Trophoblast cell (in vitro differentiated cells and primary cell): ENCODE data around the gene PRKAB1.
A peak's percentile ranks its signal among the peaks of the same experiment; 100 is the strongest.

Experiments
- DNase-seq, 2 donors: peaks; one replicate each; pipeline ENCODE4 v3.0.0-alpha.2; 2016
- H2AFZ ChIP-seq: 2 replicates; pipeline ENCODE4 v1.6.1; 2013; ENCODE audit warnings: low read length, moderate library complexity, mild to moderate bottlenecking; ENCODE audit not compliant: insufficient read depth, poor library complexity
- H2AK5ac ChIP-seq: 2 replicates; pipeline ENCODE4 v1.6.1; 2013; ENCODE audit warnings: mild to moderate bottlenecking, low read length
- H2BK120ac ChIP-seq: 2 replicates; pipeline ENCODE4 v1.6.1; 2013; ENCODE audit warnings: low read length, mild to moderate bottlenecking, moderate library complexity; ENCODE audit not compliant: insufficient read depth, poor library complexity
- H2BK12ac ChIP-seq: 2 replicates; pipeline ENCODE4 v1.6.1; 2013; ENCODE audit warnings: mild to moderate bottlenecking, low read length, moderate library complexity
- H2BK5ac ChIP-seq: 2 replicates; pipeline ENCODE4 v1.6.1; 2013; ENCODE audit warnings: low read length, low read depth, moderate library complexity, mild to moderate bottlenecking; ENCODE audit not compliant: poor library complexity
- H3K14ac ChIP-seq: 2 replicates; pipeline ENCODE4 v1.6.1; 2013; ENCODE audit warnings: mild to moderate bottlenecking, low read length
- H3K18ac ChIP-seq: 2 replicates; pipeline ENCODE4 v1.6.1; 2013; ENCODE audit warnings: mild to moderate bottlenecking, low read length
- H3K23ac ChIP-seq: 2 replicates; pipeline ENCODE4 v1.6.1; 2013; ENCODE audit warnings: low read length
- H3K27ac ChIP-seq: 2 replicates; pipeline ENCODE4 v1.5.1; 2013; ENCODE audit warnings: low read depth, mild to moderate bottlenecking, inconsistent platforms, low read length, moderate library complexity
- H3K27me3 ChIP-seq: 2 replicates; pipeline ENCODE4 v1.6.1; 2013; ENCODE audit warnings: inconsistent platforms, mild to moderate bottlenecking, low read length, moderate library complexity; ENCODE audit not compliant: insufficient read depth
- H3K36me3 ChIP-seq, 2 experiments: 1 replicate in 1 of 2; 2 replicates in 1 of 2; pipeline ENCODE4 v1.6.1; 2013; ENCODE audit warnings: low read length in 2 of 2, mild to moderate bottlenecking in 2 of 2, moderate library complexity in 1 of 2; ENCODE audit not compliant: insufficient read depth in 2 of 2, control insufficient read depth in 1 of 2
- H3K4ac ChIP-seq: 2 replicates; pipeline ENCODE4 v1.6.1; 2013; ENCODE audit warnings: low read depth, mild to moderate bottlenecking, low read length, moderate library complexity
- H3K4me1 ChIP-seq, 2 experiments: 1 replicate in 1 of 2; 2 replicates in 1 of 2; pipeline ENCODE4 v1.6.1; 2013; ENCODE audit warnings: low read length in 2 of 2, mild to moderate bottlenecking in 2 of 2, moderate library complexity in 1 of 2; ENCODE audit not compliant: insufficient read depth in 2 of 2, control insufficient read depth in 1 of 2
- H3K4me2 ChIP-seq: 2 replicates; pipeline ENCODE4 v1.6.1; 2013; ENCODE audit warnings: inconsistent platforms, mild to moderate bottlenecking, low read length, moderate library complexity
- H3K4me3 ChIP-seq: 2 replicates; pipeline ENCODE4 v1.5.1; 2013; ENCODE audit warnings: mild to moderate bottlenecking, low read depth, low read length, inconsistent platforms
- H3K79me1 ChIP-seq: one replicate; pipeline ENCODE4 v1.6.1; 2013; ENCODE audit warnings: low read length
- H3K79me2 ChIP-seq: 2 replicates; pipeline ENCODE4 v1.6.1; 2013; ENCODE audit warnings: low read length, mild to moderate bottlenecking; ENCODE audit not compliant: control insufficient read depth, insufficient read depth, poor library complexity
- H3K9ac ChIP-seq: 2 replicates; pipeline ENCODE4 v1.6.1; 2013; ENCODE audit warnings: mild to moderate bottlenecking, low read length
- H3K9me3 ChIP-seq: 2 replicates; pipeline ENCODE4 v1.6.1; 2013; ENCODE audit warnings: low read depth, mild to moderate bottlenecking, control low read depth, inconsistent platforms, low read length; ENCODE audit not compliant: insufficient read depth
- H4K12ac ChIP-seq: 2 replicates; pipeline ENCODE4 v1.6.1; 2013; ENCODE audit warnings: low read depth, mild to moderate bottlenecking, low read length, moderate library complexity
- H4K8ac ChIP-seq: 2 replicates; pipeline ENCODE4 v1.6.1; 2013; ENCODE audit warnings: low read depth, mild to moderate bottlenecking, low read length, moderate library complexity
- H4K91ac ChIP-seq: one replicate; pipeline ENCODE4 v1.6.1; 2013; ENCODE audit warnings: low read depth, mild to moderate bottlenecking, low read length, moderate library complexity
- WGBS: extraction: QIAGEN DNeasy Blood & Tissue Kit; methylation state at CpG from one replicate; pipeline ENCODE4 v1.1.7; 2013; ENCODE audit warnings: missing lambda C conversion rate; ENCODE audit not compliant: insufficient read length, insufficient coverage; ENCODE audit errors: extremely low coverage; 5-methylcytosine and 5-hydroxymethylcytosine counted together

PRKAB1 gene

DNA sequence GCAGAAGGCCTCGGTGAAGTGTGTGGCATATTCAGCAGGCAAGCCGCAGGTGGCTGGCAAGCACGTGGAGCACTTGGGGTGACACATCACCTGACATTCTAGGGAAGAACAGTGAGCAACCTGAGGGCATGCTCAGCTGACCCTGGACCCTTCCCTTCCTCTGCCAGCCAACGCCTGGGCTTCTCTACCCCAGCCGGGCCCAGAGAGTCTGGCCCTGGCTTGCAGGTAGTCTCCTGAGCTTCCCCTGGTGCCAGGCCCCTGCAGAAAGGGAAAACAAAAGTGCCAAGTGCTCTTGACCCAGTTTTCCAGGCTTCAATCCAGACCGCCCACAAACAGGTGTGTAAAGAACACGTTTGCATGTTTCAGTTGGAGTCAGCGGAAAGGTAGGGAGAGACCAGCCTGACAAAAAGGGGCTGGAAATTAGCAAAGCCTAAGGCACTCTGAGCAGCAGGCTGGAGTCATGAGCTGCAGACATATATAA, 45.7 kb downstream of the PRKAB1 start:
- Histone ChIP-seq H4K12ac (no peak overlapping the region), H2AK5ac (no peak overlapping the region), H4K91ac (no peak overlapping the region), H2AFZ (no peak overlapping the region), H3K9ac (no peak overlapping the region), H3K27me3 (no peaks in the 10 kb centered on the region), H3K14ac (no peak overlapping the region), H3K36me3 (peaks cover 32 to 42% of the 10 kb centered on the region in 2 experiments), H3K27ac (no peak overlapping the region), H2BK12ac (no peak overlapping the region), H3K9me3 (peaks cover 1% of the 10 kb centered on the region), H3K4ac (no peak overlapping the region), H4K8ac (no peak overlapping the region), H2BK5ac (no peak overlapping the region), H3K18ac (no peak overlapping the region), H3K79me1 (no peaks in the 10 kb centered on the region), H3K4me3 (no peak overlapping the region), H3K4me1 (peaks cover 0 to 4% of the 10 kb centered on the region in 2 experiments), H3K79me2 (no peaks in the 10 kb centered on the region), H2BK120ac (no peak overlapping the region), H3K23ac (no peak overlapping the region), H3K4me2 (no peak overlapping the region)
- WGBS, result no CpG with 5 or more reads among the region's 8 CpGs
- DNase-seq, result no peak

DNA sequence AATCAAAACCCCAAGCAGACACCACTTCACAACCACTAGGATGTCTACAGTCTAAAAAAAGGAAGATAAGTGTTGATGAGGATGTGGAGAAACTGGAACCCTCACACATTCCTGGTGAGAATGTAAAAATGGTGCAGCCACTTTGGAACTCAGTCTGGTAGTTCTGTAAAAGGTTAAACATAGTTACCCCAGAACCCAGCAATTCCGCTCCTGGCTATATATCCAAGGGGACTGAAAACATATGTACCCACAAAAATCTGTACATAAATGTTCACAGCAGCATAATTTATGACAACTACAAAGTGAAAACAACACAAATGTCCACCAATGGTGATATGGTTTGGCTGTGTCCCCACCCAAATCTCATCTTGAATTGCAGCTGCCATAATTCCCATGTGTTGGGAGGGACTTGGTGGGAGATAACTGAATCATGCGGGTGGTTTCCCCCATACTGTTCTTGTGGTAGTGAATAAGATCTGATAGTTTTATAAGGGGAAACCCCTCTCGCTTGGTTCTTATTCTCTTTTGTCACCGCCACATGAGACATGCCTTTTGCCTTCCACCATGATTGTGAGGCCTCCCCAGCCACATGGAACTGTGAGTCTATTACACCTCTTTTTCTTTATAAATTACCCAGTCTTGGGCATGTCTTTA, 46.8 kb downstream of the PRKAB1 start:
- Histone ChIP-seq H3K9ac (no peak overlapping the region), H4K12ac (no peak overlapping the region), H3K4ac (no peak overlapping the region), H3K18ac (no peak overlapping the region), H2BK12ac (no peak overlapping the region), H3K27me3 (no peaks in the 10 kb centered on the region), H3K9me3 (peaks cover 1% of the 10 kb centered on the region), H3K79me1 (no peaks in the 10 kb centered on the region), H2BK5ac (no peak overlapping the region), H4K91ac (no peak overlapping the region), H3K23ac (no peak overlapping the region), H3K27ac (no peak overlapping the region), H3K79me2 (no peaks in the 10 kb centered on the region), H3K36me3 (peaks cover 34 to 48% of the 10 kb centered on the region in 2 experiments), H3K4me1 (peaks cover 0 to 4% of the 10 kb centered on the region in 2 experiments), H3K4me3 (no peak overlapping the region), H2AK5ac (no peak overlapping the region), H3K4me2 (no peak overlapping the region), H2BK120ac (no peak overlapping the region), H4K8ac (no peak overlapping the region), H3K14ac (no peak overlapping the region), H2AFZ (no peak overlapping the region)
- DNase-seq, result no peak
- WGBS, result no CpG with 5 or more reads among the region's 4 CpGs

DNA sequence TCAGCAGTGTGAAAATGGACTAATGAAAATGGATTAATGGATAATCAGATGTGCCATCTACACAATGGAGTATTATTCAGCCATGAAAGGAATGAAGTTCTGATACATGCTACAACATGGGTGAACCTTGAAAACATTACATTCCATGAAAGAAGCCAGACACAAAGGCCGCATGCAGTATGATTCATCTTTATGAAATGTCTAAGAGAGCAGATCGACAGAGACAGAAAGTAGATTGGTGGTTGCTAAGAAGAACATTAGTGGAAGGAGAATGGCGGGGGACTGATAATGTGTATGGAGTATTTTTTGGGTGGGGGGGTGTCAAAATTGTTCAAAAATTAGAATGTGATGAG, 47.3 kb downstream of the PRKAB1 start:
- no peak overlapping the region for H3K4ac ChIP-seq
- no peak overlapping the region for H3K4me3 ChIP-seq
- no peak overlapping the region for H4K8ac ChIP-seq
- H4K91ac ChIP-seq, result no peak overlapping the region
- no peak overlapping the region for H2BK12ac ChIP-seq
- no peak overlapping the region for H4K12ac ChIP-seq
- peaks cover 1% of the 10 kb centered on the region for H3K9me3 ChIP-seq
- H3K4me1 ChIP-seq, result peaks cover 0 to 4% of the 10 kb centered on the region in 2 experiments
- no peak overlapping the region for H3K4me2 ChIP-seq
- no CpG with 5 or more reads among the region's 3 CpGs for WGBS
- H3K18ac ChIP-seq, result no peak overlapping the region
- H2BK5ac ChIP-seq, result no peak overlapping the region
- no peak overlapping the region for H3K23ac ChIP-seq
- no peaks in the 10 kb centered on the region for H3K79me1 ChIP-seq
- no peaks in the 10 kb centered on the region for H3K27me3 ChIP-seq
- no peak overlapping the region for H2AK5ac ChIP-seq
- no peak overlapping the region for H2AFZ ChIP-seq
- no peak overlapping the region for H3K9ac ChIP-seq
- peaks cover 32 to 46% of the 10 kb centered on the region in 2 experiments for H3K36me3 ChIP-seq
- H3K27ac ChIP-seq, result no peak overlapping the region
- peak; percentile 16 to 68 for DNase-seq
- H3K79me2 ChIP-seq, result no peaks in the 10 kb centered on the region
- H3K14ac ChIP-seq, result no peak overlapping the region
- H2BK120ac ChIP-seq, result no peak overlapping the region

GRCh38 chr12:119718141-119718540, 50.2 kb downstream of the PRKAB1 start:
- H2BK120ac ChIP-seq, result no peak overlapping the region
- peaks cover 0 to 4% of the 10 kb centered on the region in 2 experiments for H3K4me1 ChIP-seq
- no peak overlapping the region for H3K4me2 ChIP-seq
- no peak overlapping the region for H2AFZ ChIP-seq
- no peak overlapping the region for H3K18ac ChIP-seq
- H3K14ac ChIP-seq, result no peak overlapping the region
- no CpG with 5 or more reads among the region's 17 CpGs for WGBS
- no peak overlapping the region for H2BK12ac ChIP-seq
- H2AK5ac ChIP-seq, result no peak overlapping the region
- H3K79me2 ChIP-seq, result no peaks in the 10 kb centered on the region
- no peak overlapping the region for H4K12ac ChIP-seq
- H3K9ac ChIP-seq, result no peak overlapping the region
- no peak overlapping the region for H4K8ac ChIP-seq
- H3K4ac ChIP-seq, result no peak overlapping the region
- H4K91ac ChIP-seq, result no peak overlapping the region
- no peaks in the 10 kb centered on the region for H3K79me1 ChIP-seq
- no peak for DNase-seq
- H3K4me3 ChIP-seq, result no peak overlapping the region
- H3K23ac ChIP-seq, result no peak overlapping the region
- no peaks in the 10 kb centered on the region for H3K27me3 ChIP-seq
- H3K27ac ChIP-seq, result no peak overlapping the region
- no peak overlapping the region for H2BK5ac ChIP-seq
- H3K36me3 ChIP-seq, result peaks cover 16 to 26% of the 10 kb centered on the region in 2 experiments
- H3K9me3 ChIP-seq, result peaks cover 1% of the 10 kb centered on the region
